Skeletal muscle cell (primary cell): ENCODE measurements around the gene ST6GALNAC3.

Experiments
- DNase-seq: peaks from one replicate; pipeline ENCODE4 v3.0.0-alpha.2; 2010; ENCODE audit warnings: low read depth
- H3K4me3 ChIP-seq: 2 replicates; pipeline ENCODE4 v1.5.1; 2011; ENCODE audit warnings: low read depth, mild to moderate bottlenecking, control low read depth, low read length, moderate library complexity

Gene ST6GALNAC3

GRCh38 chr1:76679534-76680152, 605.1 kb downstream of the ST6GALNAC3 start:
- DNase-seq: no peak
- no peak overlapping the region for H3K4me3 ChIP-seq

- no peak overlapping the region for H3K4me3 ChIP-seq
- DNase-seq: no peak
Observed at GRCh38 chr1:76680651-76681050, 606.1 kb downstream of the ST6GALNAC3 start.

GRCh38 chr1:76682138-76682537, 607.6 kb downstream of the ST6GALNAC3 start:
- no peak for DNase-seq
- H3K4me3 ChIP-seq: no peak overlapping the region
